ENCODE data around the gene PSMB7. TPM values are rescaled to one million over a fixed set of nuclear protein-coding genes. Genes with fewer than 3 reads are reported as not detected.

Gene PSMB7
- polyA plus RNA-seq, 1 of the 3 experiments (the other 2 are of a cell fraction): 357 TPM

- no peak overlapping the region for H3K9ac ChIP-seq
- H2AFZ ChIP-seq (ENCODE audit: low read depth): no peak overlapping the region
- no peaks in the 10 kb centered on the region for H3K27me3 ChIP-seq (ENCODE audit: insufficient read depth)
- no peak overlapping the region for H3K4me2 ChIP-seq
- no peak overlapping the region for H3K4me3 ChIP-seq (ENCODE audit: low read depth in 2 of 2, low read length in 1 of 2)
- 89% methylated on average over 12 of the region's 19 CpGs for WGBS (ENCODE audit: low lambda C conversion rate)
- TF ChIP-seq RFX5 (IDR thresholded peaks at IDR 0.05; ENCODE audit: low read length) (no peak), ZBTB33 (IDR thresholded peaks at IDR 0.05; ENCODE audit: borderline replicate concordance, low read depth) (no peak), MEF2A (IDR thresholded peaks at IDR 0.05; ENCODE audit: borderline replicate concordance, low read depth) (no peak), YY1 (IDR thresholded peaks at IDR 0.05; ENCODE audit: low read depth) (no peak), MXI1 (IDR thresholded peaks at IDR 0.05; ENCODE audit: low read depth, low read length) (no peak), REST (IDR thresholded peaks at IDR 0.05; ENCODE audit: low read depth, low read length) (no peak), MAX (IDR thresholded peaks at IDR 0.05; ENCODE audit: low read depth) (no peak), EZH2phosphoT487 (IDR thresholded peaks at IDR 0.05; ENCODE audit: borderline replicate concordance, low read depth) (no peak), RCOR1 (IDR thresholded peaks at IDR 0.05; ENCODE audit: low read length) (no peak), EP300 (IDR thresholded peaks at IDR 0.05; ENCODE audit: borderline replicate concordance in 1 of 2, low read depth in 1 of 2, low read length in 1 of 2) (no peak), TCF12 (IDR thresholded peaks at IDR 0.05) (no peak), USF1 (IDR thresholded peaks at IDR 0.05; ENCODE audit: borderline replicate concordance, low read depth) (no peak), GABPA (IDR thresholded peaks at IDR 0.05; ENCODE audit: low read depth) (no peak), RAD21 (IDR thresholded peaks at IDR 0.05; ENCODE audit: low read length) (no peak), RXRA (IDR thresholded peaks at IDR 0.05; ENCODE audit: borderline replicate concordance, low read depth) (no peak), FOSL2 (IDR thresholded peaks at IDR 0.05; ENCODE audit: borderline replicate concordance, low read depth) (no peak)
- no peaks in the 10 kb centered on the region for H3K79me2 ChIP-seq (ENCODE audit: insufficient read depth)
- H3K27ac ChIP-seq (ENCODE audit: low read depth in 2 of 2, low read length in 1 of 2): no peak overlapping the region
- H3K9me2 ChIP-seq: no peaks in the 10 kb centered on the region
- peak; percentile 27 for DNase-seq
- no peaks in the 10 kb centered on the region for H4K20me1 ChIP-seq (ENCODE audit: insufficient read depth)
- no peaks in the 10 kb centered on the region for H3F3A ChIP-seq (replicated peaks; ENCODE audit: insufficient read depth)
- H3K36me3 ChIP-seq (replicated peaks in 1 of 2; ENCODE audit: control insufficient read depth in 1 of 2, insufficient read depth in 2 of 2, low read length in 1 of 2): no peaks in the 10 kb centered on the region
- H3K4me1 ChIP-seq (ENCODE audit: control insufficient read depth in 1 of 2, insufficient read depth in 2 of 2, low read depth in 1 of 2, low read length in 1 of 2): peaks cover 0 to 12% of the 10 kb centered on the region in 2 experiments; a peak in 1 of 4 replicates
- POLR2A ChIA-PET: no interaction called here
- H3K9me3 ChIP-seq: no peaks in the 10 kb centered on the region
- CTCF ChIA-PET: interaction anchor here (1.2 to 2.4 kb wide), 3 partner anchors 33 to 81 kb away, joined by 3 to 8 read pairs (median 3); no protein-coding TSS in a partner anchor
These were observed 37.1 kb upstream of the PSMB7 start for GRCh38 chr9:124452326-124452725.
